Measurements from ENCODE around the gene PDPN.

PDPN gene

GRCh38 chr1:13576926-13577325 is 6.7 kb upstream of the PDPN start:
- DNase-seq (ENCODE audit: insufficient read length, low spot score), result no peak
- FAIRE-seq, result no peak

GRCh38 chr1:13577846-13578245 is 5.8 kb upstream of the PDPN start:
- FAIRE-seq, result no peak
- no peak for DNase-seq (ENCODE audit: insufficient read length, low spot score)

GRCh38 chr1:13581446-13581845 is 2.2 kb upstream of the PDPN start:
- FAIRE-seq, result no peak
- no peak for DNase-seq (ENCODE audit: insufficient read length, low spot score)

GRCh38 chr1:13582713-13583443 is 754 bp upstream of the PDPN start:
- DNase-seq (ENCODE audit: insufficient read length, low spot score), result no peak
- no peak for FAIRE-seq

GRCh38 chr1:13583966-13584791 is 547 bp downstream of the PDPN start:
- DNase-seq (ENCODE audit: insufficient read length, low spot score) (no peak), FAIRE-seq (no peak)

GRCh38 chr1:13584876-13585611 is 1.4 kb downstream of the PDPN start:
- FAIRE-seq, result no peak
- DNase-seq (ENCODE audit: insufficient read length, low spot score), result no peak

GRCh38 chr1:13585612-13585991 is 2.0 kb downstream of the PDPN start:
- DNase-seq (ENCODE audit: insufficient read length, low spot score) (no peak), FAIRE-seq (no peak)

- no peak for FAIRE-seq
- no peak for DNase-seq (ENCODE audit: insufficient read length, low spot score)
Measured at GRCh38 chr1:13586001-13586400, 2.4 kb downstream of the PDPN start.

- FAIRE-seq, result no peak
Measured at GRCh38 chr1:13587256-13588030, 3.8 kb downstream of the PDPN start.

GRCh38 chr1:13588946-13589796 is 5.5 kb downstream of the PDPN start:
- DNase-seq (ENCODE audit: insufficient read length, low spot score), result no peak

More at GRCh38 chr1:13587256-13588030, 3.8 kb downstream of the PDPN start:
- DNase-seq (ENCODE audit: insufficient read length, low spot score), result no peak

GRCh38 chr1:13590486-13590885 is 6.9 kb downstream of the PDPN start:
- no peak for FAIRE-seq
- DNase-seq (ENCODE audit: insufficient read length, low spot score), result no peak

More at GRCh38 chr1:13588946-13589796, 5.5 kb downstream of the PDPN start:
- FAIRE-seq, result no peak

- DNase-seq (ENCODE audit: insufficient read length, low spot score) (no peak), FAIRE-seq (no peak)
Measured at GRCh38 chr1:13593511-13594131, 10.0 kb downstream of the PDPN start.

- FAIRE-seq, result no peak
Measured at GRCh38 chr1:13595411-13595810, 11.8 kb downstream of the PDPN start.

GRCh38 chr1:13597166-13597565 is 13.5 kb downstream of the PDPN start:
- DNase-seq (ENCODE audit: insufficient read length, low spot score) (no peak), FAIRE-seq (no peak)

More at GRCh38 chr1:13595411-13595810, 11.8 kb downstream of the PDPN start:
- no peak for DNase-seq (ENCODE audit: insufficient read length, low spot score)

GRCh38 chr1:13600762-13601453 is 17.3 kb downstream of the PDPN start:
- DNase-seq (ENCODE audit: insufficient read length, low spot score) (no peak), FAIRE-seq (no peak)

- DNase-seq (ENCODE audit: insufficient read length, low spot score) (no peak), FAIRE-seq (no peak)
Measured at GRCh38 chr1:13604176-13604575, 20.5 kb downstream of the PDPN start.

GRCh38 chr1:13604721-13605120 is 21.1 kb downstream of the PDPN start:
- no peak for FAIRE-seq
- DNase-seq (ENCODE audit: insufficient read length, low spot score), result no peak

GRCh38 chr1:13605159-13605558 is 21.5 kb downstream of the PDPN start:
- FAIRE-seq (no peak), DNase-seq (ENCODE audit: insufficient read length, low spot score) (no peak)

GRCh38 chr1:13607002-13607401 is 23.4 kb downstream of the PDPN start:
- FAIRE-seq (no peak), DNase-seq (ENCODE audit: insufficient read length, low spot score) (no peak)

Data from GM19239 (cell line).